ENCODE results near the gene XCL2. TPM values are rescaled to one million over a fixed set of nuclear protein-coding genes. Genes with fewer than 3 reads are reported as not detected.
"Not testable (repeated sequence)": the region's sequence is repeated elsewhere in the genome, so short reads cannot be mapped to it uniquely, and the experiment has no call there.

The XCL2 gene
- total RNA-seq, 1 donor from 2014 or later = not detected

GRCh38 chr1:168556647-168557046 lies 12.8 kb upstream of the XCL2 start:
- no peak for ATAC-seq

- ATAC-seq = no peak
Observed at GRCh38 chr1:168555508-168556046, 11.8 kb upstream of the XCL2 start.

GRCh38 chr1:168554603-168555483 lies 11.0 kb upstream of the XCL2 start:
- no peak for ATAC-seq

GRCh38 chr1:168553680-168554553 lies 10.1 kb upstream of the XCL2 start:
- no peak for ATAC-seq

GRCh38 chr1:168552961-168553360 lies 9.2 kb upstream of the XCL2 start:
- no peak for ATAC-seq

GRCh38 chr1:168551688-168552087 lies 7.9 kb upstream of the XCL2 start:
- no peak for ATAC-seq

- ATAC-seq = no peak
Observed at GRCh38 chr1:168550971-168551370, 7.2 kb upstream of the XCL2 start.

- ATAC-seq = not testable (repeated sequence)
Observed at GRCh38 chr1:168546553-168546895, 2.7 kb upstream of the XCL2 start.

- ATAC-seq = peak; percentile 58
Observed at GRCh38 chr1:168545678-168546552, 2.1 kb upstream of the XCL2 start.

- not testable (repeated sequence) for ATAC-seq
Observed at GRCh38 chr1:168542978-168543377, 819 bp downstream of the XCL2 start.

- not testable (repeated sequence) for ATAC-seq
Observed at GRCh38 chr1:168540798-168541197, 3.0 kb downstream of the XCL2 start.

- ATAC-seq = no peak
Observed at GRCh38 chr1:168535536-168535935, 8.3 kb downstream of the XCL2 start.

- ATAC-seq = no peak
Observed at GRCh38 chr1:168531615-168532345, 12.0 kb downstream of the XCL2 start.

- ATAC-seq = no peak
Observed at GRCh38 chr1:168529518-168529917, 14.3 kb downstream of the XCL2 start.

- no peak for ATAC-seq
Observed at GRCh38 chr1:168521401-168522000, 22.3 kb downstream of the XCL2 start.

- no peak for ATAC-seq
Observed at GRCh38 chr1:168520832-168521231, 23.0 kb downstream of the XCL2 start.

GRCh38 chr1:168520052-168520751 lies 23.6 kb downstream of the XCL2 start:
- no peak for ATAC-seq

GRCh38 chr1:168518813-168519212 lies 25.0 kb downstream of the XCL2 start:
- no peak for ATAC-seq

- no peak for ATAC-seq
Observed at GRCh38 chr1:168518201-168518689, 25.6 kb downstream of the XCL2 start.

- no peak for ATAC-seq
Observed at GRCh38 chr1:168514455-168514854, 29.3 kb downstream of the XCL2 start.

Measured in esophagus mucosa (tissue), 1 donor.